WTC11 (cell line): Measurements from ENCODE around the gene NOM1. TPM values are rescaled to one million over a fixed set of nuclear protein-coding genes. Genes with fewer than 3 reads are reported as not detected.

Experiments
- ATAC-seq: fragments of 200-7000 bp; cut with Tn5 transposase; 2 replicates; pipeline ENCODE4 v1.10.0; 2021; ENCODE audit warnings: mild to moderate bottlenecking, moderate library complexity
- CTCF ChIA-PET: fragments of 300-600 bp; sonication (Branson Sonifier 250); formaldehyde crosslinking; loops from one replicate; lab custom pipeline; 2021; ENCODE audit warnings: antibody characterized with exemption; lab: Charles Lee
- POLR2A ChIA-PET: fragments of 350-600 bp; sonication (Branson Sonifier 250); formaldehyde crosslinking; loops from one replicate; lab custom pipeline; 2021; ENCODE audit warnings: antibody characterized with exemption; lab: Charles Lee
- DNase-seq: peaks from one replicate; pipeline ENCODE4 v3.0.0; 2021; ENCODE audit warnings: low spot score
- H3K27ac Mint-ChIP-seq: 2 replicates; pipeline ENCODE4 v1.8.0; 2021; ENCODE audit warnings: mixed read lengths
- H3K27me3 Mint-ChIP-seq: 2 replicates; pipeline ENCODE4 v1.8.0; 2021; ENCODE audit warnings: low read depth, mild to moderate bottlenecking, moderate library complexity, mixed read lengths
- H3K36me3 Mint-ChIP-seq: 2 replicates; pipeline ENCODE4 v1.8.0; 2021; ENCODE audit warnings: mixed read lengths
- H3K4me1 Mint-ChIP-seq: 2 replicates; pipeline ENCODE4 v1.8.0; 2022; ENCODE audit warnings: mixed read lengths
- H3K4me3 Mint-ChIP-seq: 2 replicates; pipeline ENCODE4 v1.8.0; 2021; ENCODE audit warnings: mild to moderate bottlenecking, moderate library complexity, mixed read lengths
- H3K9me3 Mint-ChIP-seq: 2 replicates; pipeline ENCODE4 v1.8.0; 2021; ENCODE audit warnings: mixed read lengths
- ELF4 ChIP-seq: sonication (generic); formaldehyde crosslinking; IDR thresholded peaks from 2 replicates; pipeline ENCODE4 v1.8.1; 2022; ENCODE audit warnings: low read depth, mild to moderate bottlenecking, moderate library complexity, missing genetic modification reagents
- ESRRA ChIP-seq: sonication (generic); formaldehyde crosslinking; IDR thresholded peaks from 2 replicates; pipeline ENCODE4 v1.8.1; 2022; ENCODE audit warnings: mild to moderate bottlenecking, missing genetic modification reagents, borderline replicate concordance
- FOXJ3 ChIP-seq: sonication (generic); formaldehyde crosslinking; IDR thresholded peaks from 2 replicates; pipeline ENCODE4 v1.9.0; 2021; ENCODE audit warnings: missing genetic modification reagents, mild to moderate bottlenecking, borderline replicate concordance
- MYBL2 ChIP-seq: sonication (generic); formaldehyde crosslinking; IDR thresholded peaks from 2 replicates; pipeline ENCODE4 v1.8.1; 2023; ENCODE audit warnings: mild to moderate bottlenecking, moderate library complexity, missing genetic modification reagents
- NFE2L1 ChIP-seq: sonication (generic); formaldehyde crosslinking; IDR thresholded peaks from 2 replicates; pipeline ENCODE4 v1.8.1; 2023; ENCODE audit warnings: missing genetic modification reagents
- NFYB ChIP-seq: sonication (generic); formaldehyde crosslinking; conservative IDR thresholded peaks from 2 replicates; pipeline ENCODE4 v1.8.0; 2022; ENCODE audit warnings: low read depth, missing genetic modification reagents
- TCF7 ChIP-seq: sonication (generic); formaldehyde crosslinking; IDR thresholded peaks from 2 replicates; pipeline ENCODE4 v1.8.0; 2022; ENCODE audit warnings: mild to moderate bottlenecking, low read depth, missing genetic modification reagents, moderate library complexity
- TEAD1 ChIP-seq: sonication (generic); formaldehyde crosslinking; IDR thresholded peaks from 2 replicates; pipeline ENCODE4 v1.8.0; 2022; ENCODE audit warnings: mild to moderate bottlenecking, missing genetic modification reagents
- ZNF121 ChIP-seq: sonication (generic); formaldehyde crosslinking; IDR thresholded peaks from 2 replicates; pipeline ENCODE4 v1.8.0; 2023; ENCODE audit warnings: missing genetic modification reagents
- ZNF396 ChIP-seq: fragments of 250-450 bp; sonication (Bioruptor Pico); IDR thresholded peaks from 2 replicates; pipeline ENCODE4 v1.8.0; 2021; ENCODE audit warnings: mild to moderate bottlenecking, moderate library complexity, borderline replicate concordance
- total RNA-seq: library from RNA; stranded (reverse); gene quantifications from 3 replicates; pipeline ENCODE4 v1.2.3, GENCODE V29; 2021
- TF ChIP-seq, protein P1 (sequence below): fragments of 250-450 bp; sonication (Bioruptor Pico); IDR thresholded peaks from 2 replicates; pipeline ENCODE4 v1.9.0; 2021; ENCODE audit warnings: mild to moderate bottlenecking
- TF ChIP-seq, protein P2 (sequence below): sonication (generic); formaldehyde crosslinking; IDR thresholded peaks from 2 replicates; pipeline ENCODE4 v1.8.0; 2022; ENCODE audit warnings: missing genetic modification reagents
- TF ChIP-seq, protein P3 (sequence below): fragments of 250-450 bp; sonication (Bioruptor Pico); IDR thresholded peaks from 2 replicates; pipeline ENCODE4 v1.9.0; 2021; ENCODE audit warnings: moderate library complexity, mild to moderate bottlenecking, inconsistent platforms, borderline replicate concordance
- TF ChIP-seq, protein P4 (sequence below): sonication (generic); formaldehyde crosslinking; IDR thresholded peaks from 2 replicates; pipeline ENCODE4 v1.8.1; 2023; ENCODE audit warnings: mild to moderate bottlenecking, missing genetic modification reagents, moderate library complexity
- TF ChIP-seq, protein P5 (sequence below): sonication (generic); formaldehyde crosslinking; IDR thresholded peaks from 2 replicates; pipeline ENCODE4 v1.8.0; 2022; ENCODE audit warnings: mild to moderate bottlenecking, missing genetic modification reagents
- TF ChIP-seq, protein P6 (sequence below): sonication (generic); formaldehyde crosslinking; IDR thresholded peaks from 2 replicates; pipeline ENCODE4 v1.8.1; 2023; ENCODE audit warnings: mild to moderate bottlenecking, missing genetic modification reagents, borderline replicate concordance
- TF ChIP-seq, protein P7 (sequence below): sonication (generic); formaldehyde crosslinking; IDR thresholded peaks from 2 replicates; pipeline ENCODE4 v1.8.1; 2023; ENCODE audit warnings: mild to moderate bottlenecking, missing genetic modification reagents
- TF ChIP-seq, protein P8 (sequence below): fragments of 200-600 bp; IDR thresholded peaks from 2 replicates; pipeline ENCODE4 v1.8.0; 2022; ENCODE audit warnings: antibody characterized with exemption
- TF ChIP-seq, protein P9 (sequence below): fragments of 250-450 bp; sonication (Bioruptor Pico); IDR thresholded peaks from 2 replicates; pipeline ENCODE4 v1.9.0; 2021; ENCODE audit warnings: mild to moderate bottlenecking, borderline replicate concordance

NOM1 gene
- total RNA-seq, 1 experiment from 2014 or later = 38.5 TPM

DNA sequence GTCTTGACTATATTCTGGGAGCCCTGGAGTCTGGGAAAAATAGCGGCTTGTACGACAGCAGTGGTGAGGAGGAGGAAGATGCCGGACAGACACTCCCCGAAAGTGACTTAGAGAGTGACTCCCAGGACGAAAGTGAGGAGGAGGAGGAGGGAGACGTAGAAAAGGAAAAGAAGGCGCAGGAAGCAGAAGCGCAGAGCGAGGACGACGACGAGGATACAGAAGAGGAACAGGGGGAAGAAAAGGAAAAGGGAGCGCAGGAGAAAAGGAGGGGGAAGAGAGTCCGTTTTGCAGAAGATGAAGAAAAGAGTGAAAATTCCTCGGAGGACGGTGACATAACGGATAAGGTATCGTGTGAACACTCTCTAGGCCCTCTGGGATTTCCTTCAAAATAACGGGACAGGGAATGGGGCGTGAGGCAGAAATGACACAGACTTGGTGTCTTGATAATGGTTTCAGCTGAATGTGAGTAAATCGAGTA lies 908 bp downstream of the NOM1 start:
- ChIA-PET CTCF (interaction anchor here (0.5 to 2.3 kb wide), 13 partner anchors 14 to 323 kb away, joined by 3 to 14 read pairs (median 4); partner anchors contain the start of gene LMBR1), POLR2A (interaction anchor here (2.5 kb wide), 1 partner anchor 57 kb away, joined by 7 read pairs; the partner anchor contains the start of gene LMBR1)
- Mint-ChIP-seq H3K27me3 (peaks cover 4% of the 10 kb centered on the region), H3K27ac (peak overlapping the region; percentile 70), H3K4me1 (peaks cover 25% of the 10 kb centered on the region), H3K4me3 (peak overlapping the region; percentile 97), H3K36me3 (peaks cover 34% of the 10 kb centered on the region), H3K9me3 (no peaks in the 10 kb centered on the region)
- no peak for ATAC-seq
- no peak for DNase-seq
- TF ChIP-seq ELF4 (no peak), NFE2L1 (CRISPR knock-in tag) (no peak), ESRRA (CRISPR knock-in tag) (no peak), TEAD1 (CRISPR knock-in tag) (no peak), NFYB (no peak), FOXJ3 (no peak), TCF7 (CRISPR knock-in tag) (no peak), MYBL2 (CRISPR knock-in tag) (no peak), ZNF396 (CRISPR knock-in tag) (no peak), ZNF121 (CRISPR knock-in tag) (no peak)
- TF ChIP-seq, protein P1, sequence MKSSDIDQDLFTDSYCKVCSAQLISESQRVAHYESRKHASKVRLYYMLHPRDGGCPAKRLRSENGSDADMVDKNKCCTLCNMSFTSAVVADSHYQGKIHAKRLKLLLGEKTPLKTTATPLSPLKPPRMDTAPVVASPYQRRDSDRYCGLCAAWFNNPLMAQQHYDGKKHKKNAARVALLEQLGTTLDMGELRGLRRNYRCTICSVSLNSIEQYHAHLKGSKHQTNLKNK = no peak
- TF ChIP-seq, protein P2, sequence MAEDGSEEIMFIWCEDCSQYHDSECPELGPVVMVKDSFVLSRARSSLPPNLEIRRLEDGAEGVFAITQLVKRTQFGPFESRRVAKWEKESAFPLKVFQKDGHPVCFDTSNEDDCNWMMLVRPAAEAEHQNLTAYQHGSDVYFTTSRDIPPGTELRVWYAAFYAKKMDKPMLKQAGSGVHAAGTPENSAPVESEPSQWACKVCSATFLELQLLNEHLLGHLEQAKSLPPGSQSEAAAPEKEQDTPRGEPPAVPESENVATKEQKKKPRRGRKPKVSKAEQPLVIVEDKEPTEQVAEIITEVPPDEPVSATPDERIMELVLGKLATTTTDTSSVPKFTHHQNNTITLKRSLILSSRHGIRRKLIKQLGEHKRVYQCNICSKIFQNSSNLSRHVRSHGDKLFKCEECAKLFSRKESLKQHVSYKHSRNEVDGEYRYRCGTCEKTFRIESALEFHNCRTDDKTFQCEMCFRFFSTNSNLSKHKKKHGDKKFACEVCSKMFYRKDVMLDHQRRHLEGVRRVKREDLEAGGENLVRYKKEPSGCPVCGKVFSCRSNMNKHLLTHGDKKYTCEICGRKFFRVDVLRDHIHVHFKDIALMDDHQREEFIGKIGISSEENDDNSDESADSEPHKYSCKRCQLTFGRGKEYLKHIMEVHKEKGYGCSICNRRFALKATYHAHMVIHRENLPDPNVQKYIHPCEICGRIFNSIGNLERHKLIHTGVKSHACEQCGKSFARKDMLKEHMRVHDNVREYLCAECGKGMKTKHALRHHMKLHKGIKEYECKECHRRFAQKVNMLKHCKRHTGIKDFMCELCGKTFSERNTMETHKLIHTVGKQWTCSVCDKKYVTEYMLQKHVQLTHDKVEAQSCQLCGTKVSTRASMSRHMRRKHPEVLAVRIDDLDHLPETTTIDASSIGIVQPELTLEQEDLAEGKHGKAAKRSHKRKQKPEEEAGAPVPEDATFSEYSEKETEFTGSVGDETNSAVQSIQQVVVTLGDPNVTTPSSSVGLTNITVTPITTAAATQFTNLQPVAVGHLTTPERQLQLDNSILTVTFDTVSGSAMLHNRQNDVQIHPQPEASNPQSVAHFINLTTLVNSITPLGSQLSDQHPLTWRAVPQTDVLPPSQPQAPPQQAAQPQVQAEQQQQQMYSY (CRISPR knock-in tag) = no peak
- TF ChIP-seq, protein P3, sequence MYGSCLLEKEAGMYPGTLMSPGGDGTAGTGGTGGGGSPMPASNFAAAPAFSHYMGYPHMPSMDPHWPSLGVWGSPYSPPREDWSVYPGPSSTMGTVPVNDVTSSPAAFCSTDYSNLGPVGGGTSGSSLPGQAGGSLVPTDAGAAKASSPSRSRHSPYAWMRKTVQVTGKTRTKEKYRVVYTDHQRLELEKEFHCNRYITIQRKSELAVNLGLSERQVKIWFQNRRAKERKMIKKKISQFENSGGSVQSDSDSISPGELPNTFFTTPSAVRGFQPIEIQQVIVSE (CRISPR knock-in tag) = no peak
- TF ChIP-seq, protein P4, sequence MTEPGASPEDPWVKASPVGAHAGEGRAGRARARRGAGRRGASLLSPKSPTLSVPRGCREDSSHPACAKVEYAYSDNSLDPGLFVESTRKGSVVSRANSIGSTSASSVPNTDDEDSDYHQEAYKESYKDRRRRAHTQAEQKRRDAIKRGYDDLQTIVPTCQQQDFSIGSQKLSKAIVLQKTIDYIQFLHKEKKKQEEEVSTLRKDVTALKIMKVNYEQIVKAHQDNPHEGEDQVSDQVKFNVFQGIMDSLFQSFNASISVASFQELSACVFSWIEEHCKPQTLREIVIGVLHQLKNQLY (CRISPR knock-in tag) = no peak
- TF ChIP-seq, protein P5, sequence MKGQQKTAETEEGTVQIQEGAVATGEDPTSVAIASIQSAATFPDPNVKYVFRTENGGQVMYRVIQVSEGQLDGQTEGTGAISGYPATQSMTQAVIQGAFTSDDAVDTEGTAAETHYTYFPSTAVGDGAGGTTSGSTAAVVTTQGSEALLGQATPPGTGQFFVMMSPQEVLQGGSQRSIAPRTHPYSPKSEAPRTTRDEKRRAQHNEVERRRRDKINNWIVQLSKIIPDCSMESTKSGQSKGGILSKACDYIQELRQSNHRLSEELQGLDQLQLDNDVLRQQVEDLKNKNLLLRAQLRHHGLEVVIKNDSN (CRISPR knock-in tag) = no peak
- TF ChIP-seq, protein P6, sequence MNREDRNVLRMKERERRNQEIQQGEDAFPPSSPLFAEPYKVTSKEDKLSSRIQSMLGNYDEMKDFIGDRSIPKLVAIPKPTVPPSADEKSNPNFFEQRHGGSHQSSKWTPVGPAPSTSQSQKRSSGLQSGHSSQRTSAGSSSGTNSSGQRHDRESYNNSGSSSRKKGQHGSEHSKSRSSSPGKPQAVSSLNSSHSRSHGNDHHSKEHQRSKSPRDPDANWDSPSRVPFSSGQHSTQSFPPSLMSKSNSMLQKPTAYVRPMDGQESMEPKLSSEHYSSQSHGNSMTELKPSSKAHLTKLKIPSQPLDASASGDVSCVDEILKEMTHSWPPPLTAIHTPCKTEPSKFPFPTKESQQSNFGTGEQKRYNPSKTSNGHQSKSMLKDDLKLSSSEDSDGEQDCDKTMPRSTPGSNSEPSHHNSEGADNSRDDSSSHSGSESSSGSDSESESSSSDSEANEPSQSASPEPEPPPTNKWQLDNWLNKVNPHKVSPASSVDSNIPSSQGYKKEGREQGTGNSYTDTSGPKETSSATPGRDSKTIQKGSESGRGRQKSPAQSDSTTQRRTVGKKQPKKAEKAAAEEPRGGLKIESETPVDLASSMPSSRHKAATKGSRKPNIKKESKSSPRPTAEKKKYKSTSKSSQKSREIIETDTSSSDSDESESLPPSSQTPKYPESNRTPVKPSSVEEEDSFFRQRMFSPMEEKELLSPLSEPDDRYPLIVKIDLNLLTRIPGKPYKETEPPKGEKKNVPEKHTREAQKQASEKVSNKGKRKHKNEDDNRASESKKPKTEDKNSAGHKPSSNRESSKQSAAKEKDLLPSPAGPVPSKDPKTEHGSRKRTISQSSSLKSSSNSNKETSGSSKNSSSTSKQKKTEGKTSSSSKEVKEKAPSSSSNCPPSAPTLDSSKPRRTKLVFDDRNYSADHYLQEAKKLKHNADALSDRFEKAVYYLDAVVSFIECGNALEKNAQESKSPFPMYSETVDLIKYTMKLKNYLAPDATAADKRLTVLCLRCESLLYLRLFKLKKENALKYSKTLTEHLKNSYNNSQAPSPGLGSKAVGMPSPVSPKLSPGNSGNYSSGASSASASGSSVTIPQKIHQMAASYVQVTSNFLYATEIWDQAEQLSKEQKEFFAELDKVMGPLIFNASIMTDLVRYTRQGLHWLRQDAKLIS = no peak
- TF ChIP-seq, protein P7, sequence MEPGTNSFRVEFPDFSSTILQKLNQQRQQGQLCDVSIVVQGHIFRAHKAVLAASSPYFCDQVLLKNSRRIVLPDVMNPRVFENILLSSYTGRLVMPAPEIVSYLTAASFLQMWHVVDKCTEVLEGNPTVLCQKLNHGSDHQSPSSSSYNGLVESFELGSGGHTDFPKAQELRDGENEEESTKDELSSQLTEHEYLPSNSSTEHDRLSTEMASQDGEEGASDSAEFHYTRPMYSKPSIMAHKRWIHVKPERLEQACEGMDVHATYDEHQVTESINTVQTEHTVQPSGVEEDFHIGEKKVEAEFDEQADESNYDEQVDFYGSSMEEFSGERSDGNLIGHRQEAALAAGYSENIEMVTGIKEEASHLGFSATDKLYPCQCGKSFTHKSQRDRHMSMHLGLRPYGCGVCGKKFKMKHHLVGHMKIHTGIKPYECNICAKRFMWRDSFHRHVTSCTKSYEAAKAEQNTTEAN (CRISPR knock-in tag) = no peak
- TF ChIP-seq, protein P8, sequence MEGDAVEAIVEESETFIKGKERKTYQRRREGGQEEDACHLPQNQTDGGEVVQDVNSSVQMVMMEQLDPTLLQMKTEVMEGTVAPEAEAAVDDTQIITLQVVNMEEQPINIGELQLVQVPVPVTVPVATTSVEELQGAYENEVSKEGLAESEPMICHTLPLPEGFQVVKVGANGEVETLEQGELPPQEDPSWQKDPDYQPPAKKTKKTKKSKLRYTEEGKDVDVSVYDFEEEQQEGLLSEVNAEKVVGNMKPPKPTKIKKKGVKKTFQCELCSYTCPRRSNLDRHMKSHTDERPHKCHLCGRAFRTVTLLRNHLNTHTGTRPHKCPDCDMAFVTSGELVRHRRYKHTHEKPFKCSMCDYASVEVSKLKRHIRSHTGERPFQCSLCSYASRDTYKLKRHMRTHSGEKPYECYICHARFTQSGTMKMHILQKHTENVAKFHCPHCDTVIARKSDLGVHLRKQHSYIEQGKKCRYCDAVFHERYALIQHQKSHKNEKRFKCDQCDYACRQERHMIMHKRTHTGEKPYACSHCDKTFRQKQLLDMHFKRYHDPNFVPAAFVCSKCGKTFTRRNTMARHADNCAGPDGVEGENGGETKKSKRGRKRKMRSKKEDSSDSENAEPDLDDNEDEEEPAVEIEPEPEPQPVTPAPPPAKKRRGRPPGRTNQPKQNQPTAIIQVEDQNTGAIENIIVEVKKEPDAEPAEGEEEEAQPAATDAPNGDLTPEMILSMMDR = no peak
- TF ChIP-seq, protein P9, sequence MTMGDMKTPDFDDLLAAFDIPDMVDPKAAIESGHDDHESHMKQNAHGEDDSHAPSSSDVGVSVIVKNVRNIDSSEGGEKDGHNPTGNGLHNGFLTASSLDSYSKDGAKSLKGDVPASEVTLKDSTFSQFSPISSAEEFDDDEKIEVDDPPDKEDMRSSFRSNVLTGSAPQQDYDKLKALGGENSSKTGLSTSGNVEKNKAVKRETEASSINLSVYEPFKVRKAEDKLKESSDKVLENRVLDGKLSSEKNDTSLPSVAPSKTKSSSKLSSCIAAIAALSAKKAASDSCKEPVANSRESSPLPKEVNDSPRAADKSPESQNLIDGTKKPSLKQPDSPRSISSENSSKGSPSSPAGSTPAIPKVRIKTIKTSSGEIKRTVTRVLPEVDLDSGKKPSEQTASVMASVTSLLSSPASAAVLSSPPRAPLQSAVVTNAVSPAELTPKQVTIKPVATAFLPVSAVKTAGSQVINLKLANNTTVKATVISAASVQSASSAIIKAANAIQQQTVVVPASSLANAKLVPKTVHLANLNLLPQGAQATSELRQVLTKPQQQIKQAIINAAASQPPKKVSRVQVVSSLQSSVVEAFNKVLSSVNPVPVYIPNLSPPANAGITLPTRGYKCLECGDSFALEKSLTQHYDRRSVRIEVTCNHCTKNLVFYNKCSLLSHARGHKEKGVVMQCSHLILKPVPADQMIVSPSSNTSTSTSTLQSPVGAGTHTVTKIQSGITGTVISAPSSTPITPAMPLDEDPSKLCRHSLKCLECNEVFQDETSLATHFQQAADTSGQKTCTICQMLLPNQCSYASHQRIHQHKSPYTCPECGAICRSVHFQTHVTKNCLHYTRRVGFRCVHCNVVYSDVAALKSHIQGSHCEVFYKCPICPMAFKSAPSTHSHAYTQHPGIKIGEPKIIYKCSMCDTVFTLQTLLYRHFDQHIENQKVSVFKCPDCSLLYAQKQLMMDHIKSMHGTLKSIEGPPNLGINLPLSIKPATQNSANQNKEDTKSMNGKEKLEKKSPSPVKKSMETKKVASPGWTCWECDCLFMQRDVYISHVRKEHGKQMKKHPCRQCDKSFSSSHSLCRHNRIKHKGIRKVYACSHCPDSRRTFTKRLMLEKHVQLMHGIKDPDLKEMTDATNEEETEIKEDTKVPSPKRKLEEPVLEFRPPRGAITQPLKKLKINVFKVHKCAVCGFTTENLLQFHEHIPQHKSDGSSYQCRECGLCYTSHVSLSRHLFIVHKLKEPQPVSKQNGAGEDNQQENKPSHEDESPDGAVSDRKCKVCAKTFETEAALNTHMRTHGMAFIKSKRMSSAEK = no peak
